ENCODE results near the gene C4orf33.
"Not testable (repeated sequence)": the region's sequence is repeated elsewhere in the genome, so short reads cannot be mapped to it uniquely, and the experiment has no call there.

C4orf33 gene, protein sequence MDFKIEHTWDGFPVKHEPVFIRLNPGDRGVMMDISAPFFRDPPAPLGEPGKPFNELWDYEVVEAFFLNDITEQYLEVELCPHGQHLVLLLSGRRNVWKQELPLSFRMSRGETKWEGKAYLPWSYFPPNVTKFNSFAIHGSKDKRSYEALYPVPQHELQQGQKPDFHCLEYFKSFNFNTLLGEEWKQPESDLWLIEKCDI

DNA sequence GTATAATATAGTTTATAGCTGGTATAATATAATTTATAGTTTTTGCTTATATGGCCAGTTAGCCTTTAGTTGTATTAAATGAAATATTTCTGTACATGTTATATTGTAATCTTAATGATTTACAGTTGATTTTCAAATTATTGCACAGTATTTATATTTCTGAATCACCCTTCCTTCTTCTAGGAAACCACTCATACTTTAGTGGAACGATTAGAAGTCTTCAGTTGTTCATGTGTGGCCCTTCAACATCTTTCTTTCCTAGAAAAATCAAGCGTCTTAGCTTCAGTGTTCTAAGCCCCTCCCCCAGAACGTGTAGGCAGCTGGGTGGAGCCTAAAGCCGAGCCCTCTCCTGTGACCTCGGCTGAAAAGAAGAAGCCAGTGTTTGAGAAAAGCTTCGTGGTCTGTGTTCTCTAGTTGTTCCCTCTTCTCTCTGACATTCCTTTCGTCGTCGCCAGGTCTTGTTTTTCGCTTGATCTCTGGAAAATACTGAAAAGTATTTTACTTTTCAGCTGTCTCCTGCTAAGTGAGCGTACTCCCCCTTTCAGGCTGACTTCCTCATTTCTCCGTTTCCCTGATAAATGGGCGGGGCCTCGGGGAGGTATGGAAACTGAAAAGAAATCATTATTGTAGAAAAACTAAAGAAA lies at the start of gene C4orf33:
C4orf33 (plus strand) TSS at position 342 of the 644 bp plus-strand sequence. CDS start 6,459 bp downstream, outside the sequence.
- peak; percentile 86 for DNase-seq

DNA sequence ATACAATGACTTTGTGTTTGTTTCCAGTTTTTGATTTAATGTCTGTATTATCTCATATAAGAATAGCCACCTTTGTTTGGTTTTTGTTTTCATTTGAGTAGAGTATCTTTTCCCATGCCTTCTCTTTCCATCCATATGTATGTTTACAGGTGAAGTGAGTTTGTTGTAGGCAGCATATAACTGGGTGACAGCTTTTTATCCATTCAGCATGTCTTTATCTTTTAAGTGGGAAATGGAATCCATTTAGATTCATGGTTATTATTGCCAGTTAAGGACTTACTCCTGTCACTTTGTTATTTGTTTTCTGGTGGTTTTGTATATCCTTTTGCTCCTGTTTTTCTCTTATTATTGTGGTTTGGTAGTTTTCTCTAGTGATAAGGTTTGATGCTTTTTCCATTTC lies 36.9 kb upstream of the C4orf33 start:
- no peak for DNase-seq

GRCh38 chr4:129062580-129062979 lies 33.4 kb upstream of the C4orf33 start:
- DNase-seq: no peak

GRCh38 chr4:129063640-129064039 lies 32.3 kb upstream of the C4orf33 start:
- DNase-seq: no peak

GRCh38 chr4:129064717-129065116 lies 31.2 kb upstream of the C4orf33 start:
- no peak for DNase-seq

DNA sequence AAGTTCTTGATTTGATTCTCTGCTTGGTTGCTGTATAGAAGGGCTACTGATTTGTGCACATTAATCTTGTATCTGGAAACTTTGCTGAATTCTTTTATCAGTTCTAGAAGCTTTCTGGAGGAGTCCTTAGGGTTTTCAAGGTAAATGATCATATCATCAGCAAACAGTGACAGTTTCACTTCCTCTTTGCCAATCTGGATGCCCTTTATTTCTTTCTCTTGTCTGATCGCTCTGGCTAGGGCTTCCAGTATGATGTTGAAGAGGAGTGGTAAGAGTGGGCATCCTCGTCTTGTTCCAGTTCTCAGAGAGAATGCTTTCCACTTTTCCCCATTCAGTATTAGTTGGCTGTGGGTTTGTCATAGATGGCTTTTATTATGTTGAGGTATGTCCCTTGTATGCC lies 26.4 kb upstream of the C4orf33 start:
- not testable (repeated sequence) for DNase-seq

GRCh38 chr4:129077326-129077725 lies 18.6 kb upstream of the C4orf33 start:
- DNase-seq: no peak

GRCh38 chr4:129080129-129080528 lies 15.8 kb upstream of the C4orf33 start:
- DNase-seq: no peak

- no peak for DNase-seq
These were observed 13.7 kb upstream of the C4orf33 start for GRCh38 chr4:129082302-129082701.

GRCh38 chr4:129085472-129085871 lies 10.5 kb upstream of the C4orf33 start:
- no peak for DNase-seq

GRCh38 chr4:129087516-129087915 lies 8.4 kb upstream of the C4orf33 start:
- no peak for DNase-seq

- no peak for DNase-seq
These were observed 3.2 kb upstream of the C4orf33 start for GRCh38 chr4:129092631-129093190.

GRCh38 chr4:129093191-129093920 lies 2.6 kb upstream of the C4orf33 start, which contains the start of gene SCLT1:
TSS of gene SCLT1 (minus strand) at chr4:129093539. CDS start at chr4:129093103, 436 bp downstream.
- DNase-seq: peak; percentile 96

GRCh38 chr4:129094347-129094746 lies 1.6 kb upstream of the C4orf33 start:
- DNase-seq: no peak

DNA sequence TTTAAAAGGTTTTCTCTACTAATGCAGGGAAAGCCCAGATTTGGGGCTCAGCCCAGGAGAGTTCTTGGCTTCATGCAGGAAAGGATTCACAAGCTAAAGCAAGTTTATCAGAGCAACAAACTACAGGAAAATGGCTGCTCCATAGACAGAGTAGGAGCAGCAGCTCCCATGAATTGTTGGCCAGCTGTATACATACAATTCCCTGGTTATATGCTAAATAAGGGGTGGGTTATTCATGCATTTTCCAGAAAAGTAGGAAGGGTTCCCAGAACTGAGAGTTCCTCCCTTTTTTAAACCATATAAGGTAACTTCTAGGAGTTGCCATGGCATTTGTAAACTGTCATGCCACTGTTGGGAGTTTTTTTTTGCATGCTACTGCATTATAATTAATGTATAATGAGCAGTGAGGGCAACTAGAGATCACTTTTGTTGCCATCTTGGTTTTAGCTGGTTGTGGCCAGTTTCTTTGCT lies 2.6 kb downstream of the C4orf33 start:
- no peak for DNase-seq

DNA sequence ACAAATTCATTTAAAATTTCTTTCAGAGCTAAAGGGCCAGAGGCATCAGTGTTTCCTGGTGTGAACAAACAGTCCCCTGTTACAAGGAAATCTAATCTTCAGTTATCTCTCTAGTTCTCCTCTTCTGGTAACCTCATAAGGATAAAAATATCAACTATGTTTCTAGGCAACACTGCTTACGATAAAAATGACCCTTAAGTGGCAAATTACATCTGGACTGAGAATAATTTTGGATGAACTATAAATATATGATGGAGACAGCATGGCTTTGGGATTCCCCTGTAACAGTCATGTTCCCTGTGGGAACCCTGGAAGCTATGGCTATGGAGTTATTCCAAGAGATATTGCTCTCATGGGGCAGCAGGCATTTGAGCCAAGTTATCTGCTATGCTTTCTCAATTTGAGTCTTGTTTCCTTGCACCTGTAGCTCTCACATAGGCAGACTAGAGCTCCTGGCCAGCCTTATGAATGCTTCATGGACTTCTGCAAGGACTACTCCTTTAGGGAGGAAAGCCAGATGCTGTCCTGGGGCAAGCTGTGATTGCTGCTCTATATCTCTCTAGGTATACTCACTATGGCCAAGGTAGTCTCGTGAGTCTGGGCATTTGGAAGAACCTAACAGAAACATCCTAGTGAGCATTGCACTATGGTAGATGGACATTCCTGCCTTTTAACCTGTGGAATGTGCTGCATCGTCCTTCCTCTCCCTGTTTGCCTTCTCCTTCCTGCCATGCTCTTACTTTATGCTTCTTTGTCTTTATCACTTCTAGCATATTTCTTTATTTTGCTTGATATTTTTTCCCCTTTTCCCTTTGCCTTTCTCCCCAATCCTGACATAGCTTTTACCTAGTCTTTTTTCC lies 14.2 kb downstream of the C4orf33 start:
- DNase-seq: no peak

DNA sequence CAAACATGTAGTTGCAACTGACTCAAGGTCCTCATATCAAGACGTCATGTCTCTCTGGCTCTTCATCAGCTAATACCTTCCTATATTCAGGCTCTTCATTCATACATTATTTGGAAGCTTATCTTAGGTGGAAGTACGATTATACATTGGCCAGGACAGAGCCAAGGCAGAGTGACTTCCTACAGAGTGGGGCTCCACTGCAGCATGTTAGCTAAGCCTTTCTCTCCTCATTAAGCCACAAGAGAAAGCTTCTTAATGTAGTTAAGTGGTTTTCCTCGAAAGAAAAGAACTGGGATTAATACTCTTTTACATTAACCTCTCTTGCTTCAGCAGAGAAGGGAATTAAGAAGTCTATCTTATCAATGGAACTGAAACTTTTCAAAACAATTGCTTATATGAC lies 15.0 kb downstream of the C4orf33 start:
- no peak for DNase-seq

GRCh38 chr4:129111919-129112318 lies 16.0 kb downstream of the C4orf33 start:
- no peak for DNase-seq

- DNase-seq: no peak
These were observed 17.5 kb downstream of the C4orf33 start for GRCh38 chr4:129113434-129113833.

GRCh38 chr4:129113919-129114318 lies 18.0 kb downstream of the C4orf33 start:
- no peak for DNase-seq

GRCh38 chr4:129117705-129118104 lies 21.8 kb downstream of the C4orf33 start:
- no peak for DNase-seq

- DNase-seq: not testable (repeated sequence)
These were observed 30.7 kb downstream of the C4orf33 start for GRCh38 chr4:129126614-129127013.

- no peak for DNase-seq
These were observed 33.2 kb downstream of the C4orf33 start for GRCh38 chr4:129129143-129129542.
